Ovary (tissue), 3 donors: ENCODE data around the gene LYPLA2.

ENCODE experiments used
- CTCF ChIP-seq, 3 donors: fragments of 450-650 bp in 2 of 3; fragments of 200-600 bp in 1 of 3; IDR thresholded peaks; one replicate each; pipeline versions ENCODE4 v1.5.1 to v1.8.0; 2016 to 2022; ENCODE audit warnings: antibody characterized with exemption in 3 of 3, mild to moderate bottlenecking in 1 of 3
- EP300 ChIP-seq: sonication (generic); formaldehyde crosslinking; IDR thresholded peaks from one replicate; pipeline ENCODE4 v1.6.1; 2017; ENCODE audit warnings: antibody characterized with exemption
- POLR2A ChIP-seq: fragments of 450-650 bp; IDR thresholded peaks from one replicate; pipeline ENCODE4 v1.6.1; 2017; ENCODE audit warnings: antibody characterized with exemption, mild to moderate bottlenecking, moderate library complexity
- donor health status: DM: no; HTN: no; CAD: no.

GRCh38 chr1:23843644-23844043 is 52.7 kb downstream of the LYPLA2 start:
- TF ChIP-seq POLR2A (no peak), CTCF (IDR thresholded peaks at IDR 0.05) (no peak), EP300 (no peak)
